Esophagus muscularis mucosa (tissue), 4 donors: ENCODE results near the gene PRPF18.

Source experiments
- EP300 ChIP-seq: sonication (generic); formaldehyde crosslinking; IDR thresholded peaks from one replicate; pipeline ENCODE4 v1.6.1; 2017; ENCODE audit warnings: antibody characterized with exemption
- POLR2A ChIP-seq: fragments of 450-650 bp; IDR thresholded peaks from one replicate; pipeline ENCODE4 v1.6.1; 2017; ENCODE audit warnings: antibody characterized with exemption, moderate library complexity, mild to moderate bottlenecking, low read depth
- TF ChIP-seq, protein P1 (sequence below), 3 experiments: fragments of 200-600 bp in 2 of 3; fragments of 450-650 bp in 1 of 3; sonication (generic) in 2 of 3; IDR thresholded peaks; one replicate each; pipeline ENCODE4 v1.5.1; 2017 to 2019; ENCODE audit warnings: antibody characterized with exemption in 3 of 3, mild to moderate bottlenecking in 2 of 3, moderate library complexity in 1 of 3

DNA sequence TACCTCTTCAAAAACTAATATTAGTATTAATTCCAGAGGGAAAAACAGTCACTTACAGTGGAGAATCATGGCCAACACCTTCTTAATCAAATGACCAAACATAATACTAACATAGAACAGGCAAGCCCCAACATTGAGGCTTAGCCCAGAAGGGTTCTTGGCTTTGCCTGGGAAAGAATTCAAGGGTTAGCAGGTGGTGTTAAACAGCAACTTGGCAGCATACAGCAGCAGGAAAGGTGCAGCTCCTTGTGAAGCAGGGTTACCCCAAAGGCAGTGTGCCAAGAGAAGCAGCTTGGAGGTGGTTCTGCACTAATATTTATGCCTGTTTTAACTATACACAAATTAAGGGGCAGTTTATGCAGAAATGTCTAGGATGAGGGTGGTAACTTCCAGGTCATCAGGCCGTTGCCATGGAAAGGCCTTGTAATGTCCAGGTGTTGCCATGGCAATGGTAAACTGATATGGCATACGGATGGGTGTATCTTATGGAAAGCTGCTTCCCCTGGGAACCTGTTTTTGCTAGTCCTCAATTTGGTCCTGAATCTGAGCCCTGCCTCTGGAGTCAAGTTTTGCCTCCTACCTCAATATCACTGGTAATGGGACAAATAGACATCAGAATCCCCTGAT, 30.8 kb upstream of the PRPF18 start:
- TF ChIP-seq, protein P1, sequence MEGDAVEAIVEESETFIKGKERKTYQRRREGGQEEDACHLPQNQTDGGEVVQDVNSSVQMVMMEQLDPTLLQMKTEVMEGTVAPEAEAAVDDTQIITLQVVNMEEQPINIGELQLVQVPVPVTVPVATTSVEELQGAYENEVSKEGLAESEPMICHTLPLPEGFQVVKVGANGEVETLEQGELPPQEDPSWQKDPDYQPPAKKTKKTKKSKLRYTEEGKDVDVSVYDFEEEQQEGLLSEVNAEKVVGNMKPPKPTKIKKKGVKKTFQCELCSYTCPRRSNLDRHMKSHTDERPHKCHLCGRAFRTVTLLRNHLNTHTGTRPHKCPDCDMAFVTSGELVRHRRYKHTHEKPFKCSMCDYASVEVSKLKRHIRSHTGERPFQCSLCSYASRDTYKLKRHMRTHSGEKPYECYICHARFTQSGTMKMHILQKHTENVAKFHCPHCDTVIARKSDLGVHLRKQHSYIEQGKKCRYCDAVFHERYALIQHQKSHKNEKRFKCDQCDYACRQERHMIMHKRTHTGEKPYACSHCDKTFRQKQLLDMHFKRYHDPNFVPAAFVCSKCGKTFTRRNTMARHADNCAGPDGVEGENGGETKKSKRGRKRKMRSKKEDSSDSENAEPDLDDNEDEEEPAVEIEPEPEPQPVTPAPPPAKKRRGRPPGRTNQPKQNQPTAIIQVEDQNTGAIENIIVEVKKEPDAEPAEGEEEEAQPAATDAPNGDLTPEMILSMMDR (IDR thresholded peaks at IDR 0.05) = no peak
- TF ChIP-seq POLR2A (no peak), EP300 (no peak)
